ENCODE data around the gene CNTRL. TPM values are rescaled to one million over a fixed set of nuclear protein-coding genes. Genes with fewer than 3 reads are reported as not detected.

The CNTRL gene
- total and polyA plus RNA-seq, 2 donors (not counting 1 experiment from before 2014, with no cell fraction given): 40.0 to 146 TPM

DNA sequence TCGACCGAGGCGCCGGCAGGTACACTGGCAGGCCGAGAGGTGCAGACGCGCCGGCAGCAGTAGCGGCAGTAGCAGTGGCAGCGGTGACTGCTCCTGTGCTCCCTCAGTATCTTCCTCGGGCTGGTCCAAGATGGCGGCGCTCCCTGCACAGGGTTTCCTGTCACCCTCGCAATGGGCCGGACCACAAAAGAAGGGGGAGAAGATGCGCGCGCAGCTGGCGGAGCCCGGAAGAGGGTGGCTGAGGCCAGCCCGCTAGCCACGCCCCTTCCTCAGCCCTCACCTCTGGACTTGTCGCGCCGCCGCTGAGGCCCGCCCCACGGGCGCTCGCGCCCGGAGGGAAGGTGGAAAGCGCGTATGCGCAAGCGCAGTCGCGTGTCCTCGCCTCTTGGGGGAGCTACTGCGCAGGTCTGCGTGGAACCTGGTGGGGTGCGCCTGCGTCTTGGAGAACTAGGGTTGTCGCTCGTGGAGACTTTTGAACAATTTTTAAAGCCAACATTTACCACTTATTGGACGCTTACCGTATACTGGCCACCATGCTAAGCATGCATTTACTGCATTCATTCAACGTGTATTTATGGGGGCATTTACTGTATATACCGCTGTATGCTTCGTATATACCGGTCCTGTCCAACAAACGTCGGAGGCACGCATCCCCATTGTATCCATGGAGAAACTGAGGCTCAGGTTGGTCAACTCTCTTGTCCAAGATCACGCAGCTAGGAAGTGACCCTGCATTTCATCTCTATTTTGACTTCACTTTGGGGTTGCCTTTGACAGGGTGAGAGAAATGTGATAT, 127.2 kb downstream of the CNTRL start, which contains the start of gene RAB14:
Gene RAB14, minus strand, starts transcription at position 132 of the 796 bp plus-strand sequence. CDS start 8,457 bp downstream, outside the sequence.
- H3K36me3 ChIP-seq (replicated peaks in 1 of 2; ENCODE audit: control extremely low read depth in 1 of 2, control insufficient read depth in 1 of 2, extremely low read depth in 1 of 2, insufficient read depth in 2 of 2, low read length in 1 of 2): no peaks in the 10 kb centered on the region
- peak within 1 kb of the TSS; percentile 80 to 93 (median 82) for H3K4me3 ChIP-seq (ENCODE audit: control extremely low read depth in 1 of 5, extremely low read depth in 1 of 5, insufficient read depth in 1 of 5, low read depth in 2 of 5, low read length in 4 of 5)
- TF ChIP-seq CTCF (IDR thresholded peaks at IDR 0.05) (peak; percentile 51), EZH2 (IDR thresholded peaks at IDR 0.05; ENCODE audit: borderline replicate concordance, insufficient read depth, low read depth, low read length, poor library complexity, severe bottlenecking) (no peak)
- peak within 1 kb of the TSS; percentile 97 for H3K4me3 Mint-ChIP-seq
- peak; percentile 100 for DNase-seq
- 1% methylated on average over 48 of the region's 55 CpGs for WGBS (ENCODE audit: insufficient coverage)
- H3K4me1 Mint-ChIP-seq: peaks cover 55% of the 10 kb centered on the region
- peaks cover 36 to 47% of the 10 kb centered on the region in 2 donors for H3K4me1 ChIP-seq (ENCODE audit: control insufficient read depth in 2 of 2, insufficient read depth in 2 of 2, low read length in 2 of 2)
- CTCF ChIA-PET: interaction anchor here (0.9 to 5.3 kb wide), 8 partner anchors 8 to 142 kb away, joined by 3 to 61 read pairs (median 4); partner anchors contain the start of gene GSN
- H3K27me3 Mint-ChIP-seq: no peaks in the 10 kb centered on the region
- POLR2A ChIA-PET: interaction anchor here (0.9 to 1.4 kb wide), 5 partner anchors 44 to 409 kb away, joined by 3 to 5 read pairs (median 4); partner anchors contain the start of genes FBXW2 and GSN
- H3K9ac ChIP-seq (ENCODE audit: low read length): peak within 1 kb of the TSS; percentile 93
- H3K9me3 Mint-ChIP-seq (ENCODE audit: insufficient read depth): no peaks in the 10 kb centered on the region
- no peaks in the 10 kb centered on the region for H3K27me3 ChIP-seq (replicated peaks in 1 of 4; ENCODE audit: control extremely low read depth in 1 of 4, control insufficient read depth in 3 of 4, insufficient read depth in 4 of 4, low read length in 3 of 4)
- no peaks in the 10 kb centered on the region for H3K9me3 ChIP-seq (ENCODE audit: control extremely low read depth in 1 of 3, control insufficient read depth in 2 of 3, insufficient read depth in 1 of 3, low read length in 2 of 3)
- H3K27ac ChIP-seq (ENCODE audit: low read length in 2 of 2): peak within 1 kb of the TSS; percentile 79 to 91
- H4K20me1 ChIP-seq (ENCODE audit: control insufficient read depth, insufficient read depth, low read length, poor library complexity, severe bottlenecking): peaks cover 39% of the 10 kb centered on the region
- peak within 1 kb of the TSS; percentile 93 for H2AFZ ChIP-seq (ENCODE audit: insufficient read depth, low read depth, low read length, poor library complexity, severe bottlenecking)
- peaks cover 67% of the 10 kb centered on the region for H3K79me2 ChIP-seq (ENCODE audit: control insufficient read depth, insufficient read depth, low read length)
- H3K27ac Mint-ChIP-seq: peak within 1 kb of the TSS; percentile 98
- ATAC-seq (ENCODE audit: low read depth): peak; percentile 89
- intact Hi-C loops (cut with micrococcal nuclease): loop anchor here (1.0 to 10.0 kb wide), 11 partner anchors 19 to 490 kb away; partner anchors contain the start of genes CNTRL, GSN, MEGF9 and STOM
- H3K4me2 ChIP-seq (replicated peaks; ENCODE audit: low read depth, low read length, poor library complexity, severe bottlenecking): peak within 1 kb of the TSS; percentile 92
